ENCODE measurements around the gene KLHL29.

Gene KLHL29

GRCh38 chr2:23756593-23757292, 371.8 kb downstream of the KLHL29 start:
- TF ChIP-seq CTCF (IDR thresholded peaks at IDR 0.05; ENCODE audit: borderline replicate concordance, insufficient read depth, low read depth, low read length), result no peak
- H3K4me3 ChIP-seq (ENCODE audit: low read depth, low read length), result no peak overlapping the region

GRCh38 chr2:23757686-23758433, 372.9 kb downstream of the KLHL29 start:
- H3K4me3 ChIP-seq (ENCODE audit: low read depth, low read length), result no peak overlapping the region
- TF ChIP-seq CTCF (IDR thresholded peaks at IDR 0.05; ENCODE audit: borderline replicate concordance, insufficient read depth, low read depth, low read length), result no peak
